Measurements from ENCODE around the gene MEIS1.

The MEIS1 gene

GRCh38 chr2:66445076-66445924 is 10.4 kb downstream of the MEIS1 start:
- DNase-seq, result no peak

GRCh38 chr2:66445925-66446871 is 11.3 kb downstream of the MEIS1 start:
- no peak for DNase-seq

- no peak for DNase-seq
Measured at GRCh38 chr2:66446941-66447340, 12.0 kb downstream of the MEIS1 start.

GRCh38 chr2:66447677-66448076 is 12.8 kb downstream of the MEIS1 start:
- DNase-seq, result no peak

- no peak for DNase-seq
Measured at GRCh38 chr2:66448136-66448991, 13.4 kb downstream of the MEIS1 start.

GRCh38 chr2:66452214-66452613 is 17.3 kb downstream of the MEIS1 start:
- no peak for DNase-seq

GRCh38 chr2:66452917-66453316 is 18.0 kb downstream of the MEIS1 start:
- DNase-seq, result no peak

GRCh38 chr2:66455490-66455889 is 20.6 kb downstream of the MEIS1 start:
- DNase-seq, result no peak

- DNase-seq, result no peak
Measured at GRCh38 chr2:66456183-66457041, 21.5 kb downstream of the MEIS1 start.

GRCh38 chr2:66457545-66457944 is 22.6 kb downstream of the MEIS1 start:
- DNase-seq, result no peak

- DNase-seq, result no peak
Measured at GRCh38 chr2:66460031-66460430, 25.1 kb downstream of the MEIS1 start.

- no peak for DNase-seq
Measured at GRCh38 chr2:66461001-66461663, 26.2 kb downstream of the MEIS1 start.

GRCh38 chr2:66461664-66462500 is 27.0 kb downstream of the MEIS1 start:
- DNase-seq, result no peak

- no peak for DNase-seq
Measured at GRCh38 chr2:66462501-66462825, 27.5 kb downstream of the MEIS1 start.

GRCh38 chr2:66463206-66463755 is 28.4 kb downstream of the MEIS1 start:
- DNase-seq, result no peak

GRCh38 chr2:66464930-66465637 is 30.2 kb downstream of the MEIS1 start:
- no peak for DNase-seq

- DNase-seq, result no peak
Measured at GRCh38 chr2:66466433-66466832, 31.5 kb downstream of the MEIS1 start.

GRCh38 chr2:66467718-66468117 is 32.8 kb downstream of the MEIS1 start:
- no peak for DNase-seq

GRCh38 chr2:66469214-66469902 is 34.4 kb downstream of the MEIS1 start:
- no peak for DNase-seq
